Stimulated activated CD8-positive, alpha-beta memory T cell treated with anti-CD3 and anti-CD28 coated beads, Interleukin-15, amount 100 ng/mL, for 24 hours (primary cell): ENCODE results near the gene WDFY3.

ENCODE experiments used
- DNase-seq: peaks from one replicate; pipeline ENCODE4 v3.0.0-alpha.2; 2020; ENCODE audit warnings: low read depth

WDFY3 gene

GRCh38 chr4:84790769-84791565, 175.5 kb downstream of the WDFY3 start:
- no peak for DNase-seq

- no peak for DNase-seq
Observed at GRCh38 chr4:84786478-84786877, 180.0 kb downstream of the WDFY3 start.

GRCh38 chr4:84782517-84782916, 184.0 kb downstream of the WDFY3 start:
- no peak for DNase-seq

- DNase-seq: no peak
Observed at GRCh38 chr4:84780719-84781118, 185.8 kb downstream of the WDFY3 start.

- no peak for DNase-seq
Observed at GRCh38 chr4:84778041-84778440, 188.4 kb downstream of the WDFY3 start.

GRCh38 chr4:84767168-84767567, 199.3 kb downstream of the WDFY3 start:
- no peak for DNase-seq

- no peak for DNase-seq
Observed at GRCh38 chr4:84753321-84753972, 213.0 kb downstream of the WDFY3 start.

GRCh38 chr4:84751707-84752106, 214.8 kb downstream of the WDFY3 start:
- no peak for DNase-seq

- no peak for DNase-seq
Observed at GRCh38 chr4:84750960-84751283, 215.6 kb downstream of the WDFY3 start.

- no peak for DNase-seq
Observed at GRCh38 chr4:84750260-84750959, 216.1 kb downstream of the WDFY3 start.

GRCh38 chr4:84740057-84740456, 226.4 kb downstream of the WDFY3 start:
- DNase-seq: no peak

- no peak for DNase-seq
Observed at GRCh38 chr4:84738622-84739021, 227.9 kb downstream of the WDFY3 start.

- DNase-seq: no peak
Observed at GRCh38 chr4:84737656-84738055, 228.8 kb downstream of the WDFY3 start.

GRCh38 chr4:84734037-84734436, 232.5 kb downstream of the WDFY3 start:
- DNase-seq: no peak

- DNase-seq: no peak
Observed at GRCh38 chr4:84733343-84734033, 233.0 kb downstream of the WDFY3 start.

- no peak for DNase-seq
Observed at GRCh38 chr4:84730375-84730774, 236.1 kb downstream of the WDFY3 start.

- no peak for DNase-seq
Observed at GRCh38 chr4:84727491-84727890, 239.0 kb downstream of the WDFY3 start.

- DNase-seq: no peak
Observed at GRCh38 chr4:84726356-84726755, 240.1 kb downstream of the WDFY3 start.

- no peak for DNase-seq
Observed at GRCh38 chr4:84722720-84723119, 243.8 kb downstream of the WDFY3 start.

- DNase-seq: no peak
Observed at GRCh38 chr4:84719115-84719514, 247.4 kb downstream of the WDFY3 start.

- no peak for DNase-seq
Observed at GRCh38 chr4:84718699-84719098, 247.8 kb downstream of the WDFY3 start.

GRCh38 chr4:84710548-84710947, 255.9 kb downstream of the WDFY3 start:
- DNase-seq: no peak
